ENCODE measurements around the gene CNOT9.

Gene CNOT9

GRCh38 chr2:218564056-218564455 is 4.6 kb upstream of the CNOT9 start:
- DNase-seq, result no peak
- TF ChIP-seq GATA1 (IDR thresholded peaks at IDR 0.05; ENCODE audit: low read depth, low read length) (no peak), POLR2A (IDR thresholded peaks at IDR 0.05; ENCODE audit: low read length) (no peak)

GRCh38 chr2:218566296-218566695 is 2.3 kb upstream of the CNOT9 start:
- no peak for TF ChIP-seq POLR2A (IDR thresholded peaks at IDR 0.05; ENCODE audit: low read length)
- no peak for TF ChIP-seq GATA1 (IDR thresholded peaks at IDR 0.05; ENCODE audit: low read depth, low read length)
- no peak for DNase-seq

- no peak for TF ChIP-seq POLR2A (IDR thresholded peaks at IDR 0.05; ENCODE audit: low read length)
- TF ChIP-seq GATA1 (IDR thresholded peaks at IDR 0.05; ENCODE audit: low read depth, low read length), result no peak
- no peak for DNase-seq
Measured at GRCh38 chr2:218567797-218568189, 846 bp upstream of the CNOT9 start.

- peak; percentile 73 for DNase-seq
- TF ChIP-seq GATA1 (IDR thresholded peaks at IDR 0.05; ENCODE audit: low read depth, low read length) (no peak), POLR2A (IDR thresholded peaks at IDR 0.05; ENCODE audit: low read length) (no peak)
Measured at GRCh38 chr2:218569038-218569431, 396 bp downstream of the CNOT9 start.

GRCh38 chr2:218569661-218570500 is 1.2 kb downstream of the CNOT9 start:
- TF ChIP-seq POLR2A (IDR thresholded peaks at IDR 0.05; ENCODE audit: low read length), result peak; percentile 76
- no peak for TF ChIP-seq GATA1 (IDR thresholded peaks at IDR 0.05; ENCODE audit: low read depth, low read length)
- DNase-seq, result peak; percentile 64 to 68

- no peak for TF ChIP-seq GATA1 (IDR thresholded peaks at IDR 0.05; ENCODE audit: low read depth, low read length)
- TF ChIP-seq POLR2A (IDR thresholded peaks at IDR 0.05; ENCODE audit: low read length), result no peak
- DNase-seq, result no peak
Measured at GRCh38 chr2:218570850-218571249, 2.2 kb downstream of the CNOT9 start.

- TF ChIP-seq GATA1 (IDR thresholded peaks at IDR 0.05; ENCODE audit: low read depth, low read length) (no peak), POLR2A (IDR thresholded peaks at IDR 0.05; ENCODE audit: low read length) (no peak)
- no peak for DNase-seq
Measured at GRCh38 chr2:218576854-218577253, 8.2 kb downstream of the CNOT9 start.

GRCh38 chr2:218577482-218578220 is 9.0 kb downstream of the CNOT9 start:
- no peak for DNase-seq
- TF ChIP-seq POLR2A (IDR thresholded peaks at IDR 0.05; ENCODE audit: low read length) (no peak), GATA1 (IDR thresholded peaks at IDR 0.05; ENCODE audit: low read depth, low read length) (no peak)

GRCh38 chr2:218578272-218578877 is 9.7 kb downstream of the CNOT9 start:
- DNase-seq, result no peak
- TF ChIP-seq GATA1 (IDR thresholded peaks at IDR 0.05; ENCODE audit: low read depth, low read length) (no peak), POLR2A (IDR thresholded peaks at IDR 0.05; ENCODE audit: low read length) (no peak)

- TF ChIP-seq GATA1 (IDR thresholded peaks at IDR 0.05; ENCODE audit: low read depth, low read length) (no peak), POLR2A (IDR thresholded peaks at IDR 0.05; ENCODE audit: low read length) (no peak)
- peak in 1 of 2 experiments; percentile 22 for DNase-seq
Measured at GRCh38 chr2:218582076-218582475, 13.4 kb downstream of the CNOT9 start.

GRCh38 chr2:218583983-218584850 is 15.6 kb downstream of the CNOT9 start:
- DNase-seq, result peak in 1 of 2 experiments; percentile 12
- TF ChIP-seq POLR2A (IDR thresholded peaks at IDR 0.05; ENCODE audit: low read length) (no peak), GATA1 (IDR thresholded peaks at IDR 0.05; ENCODE audit: low read depth, low read length) (no peak)

GRCh38 chr2:218585541-218585940 is 16.9 kb downstream of the CNOT9 start:
- TF ChIP-seq GATA1 (IDR thresholded peaks at IDR 0.05; ENCODE audit: low read depth, low read length) (no peak), POLR2A (IDR thresholded peaks at IDR 0.05; ENCODE audit: low read length) (no peak)
- DNase-seq, result no peak

GRCh38 chr2:218605432-218605831 is 36.8 kb downstream of the CNOT9 start:
- DNase-seq, result no peak
- no peak for TF ChIP-seq GATA1 (IDR thresholded peaks at IDR 0.05; ENCODE audit: low read depth, low read length)
- no peak for TF ChIP-seq POLR2A (IDR thresholded peaks at IDR 0.05; ENCODE audit: low read length)
